C4-2B (cell line): ENCODE results near the gene VWC2L.

Source experiments
- H3K27ac ChIP-seq: fragments of 450-650 bp; 2 replicates; pipeline ENCODE4 v1.5.1; 2017
- CTCF ChIP-seq: fragments of 450-650 bp; conservative IDR thresholded peaks from 2 replicates; pipeline ENCODE4 v1.5.1; 2017; ENCODE audit warnings: mild to moderate bottlenecking
- ZFX ChIP-seq: fragments of 450-650 bp; IDR thresholded peaks from 2 replicates; pipeline ENCODE4 v1.6.1; 2017

The VWC2L gene

GRCh38 chr2:214533541-214533940 lies 122.7 kb downstream of the VWC2L start:
- H3K27ac ChIP-seq, result no peak overlapping the region
- TF ChIP-seq CTCF (no peak), ZFX (no peak)

DNA sequence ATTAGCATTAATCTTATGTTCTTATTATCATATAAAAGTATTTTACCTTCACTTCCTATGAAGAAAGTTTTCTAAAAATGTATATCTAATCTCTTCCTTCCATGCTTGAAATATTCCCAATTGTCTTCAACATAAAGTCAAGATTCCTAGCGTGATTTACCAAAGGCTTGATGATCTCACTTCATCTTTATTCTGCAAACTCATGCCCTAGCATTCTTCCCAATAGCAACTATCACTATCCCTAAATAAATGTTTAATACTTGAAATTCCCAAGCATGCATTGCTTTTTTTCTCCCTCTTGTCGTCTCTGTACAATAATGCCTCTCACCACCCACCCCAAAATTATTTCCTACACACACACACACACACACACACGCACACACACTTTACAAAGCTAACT lies 125.8 kb downstream of the VWC2L start:
- no peak overlapping the region for H3K27ac ChIP-seq
- TF ChIP-seq CTCF, result no peak

DNA sequence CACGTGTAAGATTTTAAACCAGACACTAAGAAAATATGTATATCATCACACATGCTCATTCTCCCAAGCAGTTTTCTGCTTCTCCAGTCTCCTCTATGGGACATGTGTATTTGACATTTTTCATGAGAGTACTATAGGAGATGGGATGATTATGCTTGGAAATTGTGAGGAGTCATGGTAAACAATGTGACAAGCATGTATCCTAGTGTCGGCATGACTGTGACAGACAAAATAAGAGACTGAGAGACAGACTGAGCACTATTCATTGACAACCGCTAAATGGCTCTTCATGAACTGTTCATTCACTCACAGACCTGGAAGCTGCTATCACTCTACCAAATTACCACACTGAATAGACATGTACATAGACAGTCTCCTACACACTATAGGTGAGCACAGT lies 127.1 kb downstream of the VWC2L start:
- no peak overlapping the region for H3K27ac ChIP-seq
- TF ChIP-seq ZFX (no peak), CTCF (no peak)

DNA sequence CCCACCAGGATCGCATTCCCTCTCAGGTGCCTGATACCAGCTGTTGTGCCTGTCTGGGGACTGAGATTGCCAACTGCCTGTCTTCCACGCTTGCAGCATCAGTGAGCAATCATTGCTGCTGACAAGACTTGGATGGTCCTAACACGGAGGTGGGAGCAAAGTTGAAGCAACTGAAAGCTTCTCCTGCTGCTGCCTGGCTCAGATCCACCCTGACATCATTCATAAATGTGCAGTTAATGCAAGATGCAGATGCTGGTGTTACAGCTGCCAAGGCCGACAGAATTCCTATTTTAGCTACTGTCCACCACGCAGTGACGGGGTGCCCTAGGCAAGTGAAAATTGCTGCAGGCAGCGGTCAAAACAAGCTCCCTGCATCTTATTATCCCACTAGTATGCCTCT lies 131.4 kb downstream of the VWC2L start:
- H3K27ac ChIP-seq, result no peak overlapping the region
- TF ChIP-seq ZFX (no peak), CTCF (no peak)

DNA sequence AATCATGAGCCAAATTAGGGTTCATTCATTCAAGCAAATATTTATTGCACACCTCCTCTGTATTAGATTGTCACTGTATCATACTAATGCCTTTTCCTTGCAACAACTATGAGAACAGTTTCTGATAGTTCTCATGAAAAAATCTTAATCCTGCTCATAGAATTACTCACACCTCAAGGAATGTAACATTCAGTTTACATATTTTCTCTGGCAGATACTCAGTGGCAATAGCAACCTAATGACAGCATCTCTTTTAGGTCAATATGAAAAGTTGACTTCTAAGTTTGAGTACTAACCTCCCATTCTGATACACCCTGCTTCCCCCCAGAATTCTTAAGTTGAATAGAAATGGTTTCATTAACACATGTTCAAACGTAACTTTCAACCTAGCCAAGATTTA lies 132.0 kb downstream of the VWC2L start:
- no peak for TF ChIP-seq CTCF
- no peak for TF ChIP-seq ZFX
- no peak overlapping the region for H3K27ac ChIP-seq

- no peak for TF ChIP-seq ZFX
- TF ChIP-seq CTCF, result no peak
- no peak overlapping the region for H3K27ac ChIP-seq
These were observed 132.6 kb downstream of the VWC2L start for GRCh38 chr2:214543386-214543955.

DNA sequence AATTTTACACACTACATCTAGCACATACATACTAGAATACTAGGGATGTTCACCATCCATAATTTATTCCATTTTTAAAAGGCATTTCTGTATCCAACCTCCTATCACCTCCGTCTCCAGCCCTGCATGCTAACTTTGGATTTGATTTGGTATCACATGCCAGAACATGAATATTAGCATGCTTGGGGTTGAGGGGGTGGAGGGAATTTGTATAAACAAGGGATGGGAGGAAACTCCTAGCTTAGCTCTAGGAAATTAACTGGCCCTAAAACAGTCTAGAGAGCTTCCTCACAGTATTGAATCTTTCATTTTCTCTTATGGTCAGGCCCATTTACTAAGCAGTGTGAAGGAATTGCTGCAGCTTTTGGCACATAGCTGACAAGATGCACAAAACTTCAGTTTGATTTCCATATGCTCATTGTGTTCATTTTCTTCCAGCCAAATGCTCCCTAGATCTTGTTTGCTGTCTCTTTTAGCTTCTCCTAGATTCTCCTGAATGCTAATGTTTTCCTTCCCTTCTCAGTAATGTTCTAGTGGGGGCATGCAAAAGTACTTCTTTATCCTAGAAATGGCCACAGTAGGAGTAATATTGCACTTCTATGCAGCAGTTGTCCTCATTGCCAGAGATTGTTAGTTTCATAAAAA lies 135.2 kb downstream of the VWC2L start:
- H3K27ac ChIP-seq, result no peak overlapping the region
- no peak for TF ChIP-seq CTCF
- no peak for TF ChIP-seq ZFX
